GM15510 (cell line): ENCODE results near the gene NUP153.

Experiments used
- POLR2A ChIP-seq: IDR thresholded peaks from 3 replicates; pipeline ENCODE4 v1.6.1; 2011; ENCODE audit warnings: borderline replicate concordance; ENCODE audit not compliant: insufficient read length; ENCODE audit errors: extremely low read depth

NUP153 gene

GRCh38 chr6:17706580-17707370, at the start of gene NUP153:
Gene NUP153 (minus strand): TSS chr6:17706925. CDS start chr6:17706387, 538 bp downstream.
- TF ChIP-seq POLR2A, result peak; percentile 91

DNA sequence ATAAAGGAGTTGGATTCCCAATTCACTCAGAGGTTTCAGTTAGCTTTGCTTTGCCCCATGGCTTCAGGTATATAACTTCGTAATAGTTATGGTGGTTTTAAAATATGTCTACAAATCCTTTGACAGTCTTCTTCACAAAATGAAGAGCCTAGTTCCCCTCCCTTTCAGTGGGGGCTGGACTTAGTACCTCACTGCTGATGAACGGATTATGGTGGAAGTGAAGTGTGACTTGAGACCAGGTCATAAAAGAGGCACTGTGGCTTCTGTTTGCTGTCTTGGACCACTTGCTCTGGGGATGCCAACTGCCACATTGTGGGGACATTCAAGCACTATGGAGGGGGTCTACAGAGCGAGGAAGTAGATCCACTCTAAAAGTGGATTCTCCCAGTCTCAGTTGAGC, 47.5 kb upstream of the NUP153 start:
- TF ChIP-seq POLR2A, result no peak

GRCh38 chr6:17744019-17744756, 37.5 kb upstream of the NUP153 start:
- no peak for TF ChIP-seq POLR2A

- no peak for TF ChIP-seq POLR2A
These were observed 34.8 kb upstream of the NUP153 start for GRCh38 chr6:17741507-17741906.

- TF ChIP-seq POLR2A, result no peak
These were observed 34.0 kb upstream of the NUP153 start for GRCh38 chr6:17740559-17741220.

DNA sequence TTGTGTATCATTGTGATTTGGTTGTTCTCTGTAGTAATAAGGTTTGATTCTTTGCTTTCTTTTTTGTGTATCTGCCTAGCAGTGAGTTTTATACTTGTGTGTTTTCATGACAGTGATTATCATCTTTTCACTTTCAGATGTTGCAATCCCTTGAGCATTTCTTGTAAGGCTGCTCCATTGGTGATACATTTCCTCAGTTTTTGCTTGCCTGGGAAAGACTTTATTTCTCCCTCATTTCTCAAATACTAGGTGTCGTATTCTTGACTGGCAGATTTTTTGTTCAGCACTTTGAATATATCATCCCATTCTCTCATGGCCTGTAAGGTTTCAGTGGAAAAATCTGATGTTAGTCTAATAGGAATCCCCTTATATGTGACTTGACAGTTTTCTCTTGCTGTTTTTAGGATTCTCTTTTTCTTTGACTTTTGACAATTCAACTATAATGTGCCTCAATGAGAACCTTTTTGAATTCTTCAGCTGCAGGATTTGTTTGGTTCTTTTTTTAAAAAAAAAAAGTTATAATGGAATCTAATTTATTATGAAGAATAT, 31.1 kb upstream of the NUP153 start:
- no peak for TF ChIP-seq POLR2A

- TF ChIP-seq POLR2A, result no peak
These were observed 23.5 kb upstream of the NUP153 start for GRCh38 chr6:17730078-17730704.

DNA sequence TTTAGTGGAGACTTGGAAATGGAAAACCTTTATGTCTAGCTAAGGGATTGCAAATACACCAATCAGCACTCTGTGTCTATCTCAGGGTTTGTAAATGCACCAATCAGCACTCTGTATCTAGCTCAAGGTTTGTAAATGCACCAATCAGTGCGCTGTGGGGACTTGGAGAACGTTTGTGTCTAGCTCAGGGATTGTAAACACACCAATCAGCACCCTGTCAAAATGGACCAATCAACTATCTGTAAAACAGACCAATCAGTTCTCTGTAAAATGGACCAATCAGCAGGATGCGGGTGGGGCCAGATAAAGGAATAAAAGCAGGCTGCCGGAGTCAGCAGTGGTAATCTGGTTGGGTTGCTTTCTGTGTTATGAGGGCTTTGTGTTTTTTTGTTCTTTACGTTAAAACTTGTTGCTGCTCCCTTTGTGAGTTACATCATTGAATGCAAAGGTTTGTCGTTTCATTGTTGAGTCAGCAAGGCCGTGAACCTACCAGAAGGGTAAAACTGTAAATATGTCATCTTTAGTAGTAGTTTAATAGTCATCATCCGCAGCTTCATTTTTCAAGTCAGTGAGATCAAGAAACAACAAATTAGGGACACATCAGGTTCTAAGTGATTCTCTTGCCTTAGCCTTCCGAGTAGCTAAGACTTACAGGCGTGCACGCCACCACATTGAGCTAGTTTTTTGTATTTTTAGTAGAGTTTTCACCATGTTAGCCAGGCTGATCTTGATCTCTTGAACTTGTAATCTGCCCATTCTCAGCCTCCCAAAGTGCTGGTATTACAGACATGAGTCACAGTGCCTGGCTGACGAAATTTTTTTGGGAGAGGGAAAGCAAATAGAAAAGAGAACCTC, 22.7 kb upstream of the NUP153 start:
- no peak for TF ChIP-seq POLR2A

DNA sequence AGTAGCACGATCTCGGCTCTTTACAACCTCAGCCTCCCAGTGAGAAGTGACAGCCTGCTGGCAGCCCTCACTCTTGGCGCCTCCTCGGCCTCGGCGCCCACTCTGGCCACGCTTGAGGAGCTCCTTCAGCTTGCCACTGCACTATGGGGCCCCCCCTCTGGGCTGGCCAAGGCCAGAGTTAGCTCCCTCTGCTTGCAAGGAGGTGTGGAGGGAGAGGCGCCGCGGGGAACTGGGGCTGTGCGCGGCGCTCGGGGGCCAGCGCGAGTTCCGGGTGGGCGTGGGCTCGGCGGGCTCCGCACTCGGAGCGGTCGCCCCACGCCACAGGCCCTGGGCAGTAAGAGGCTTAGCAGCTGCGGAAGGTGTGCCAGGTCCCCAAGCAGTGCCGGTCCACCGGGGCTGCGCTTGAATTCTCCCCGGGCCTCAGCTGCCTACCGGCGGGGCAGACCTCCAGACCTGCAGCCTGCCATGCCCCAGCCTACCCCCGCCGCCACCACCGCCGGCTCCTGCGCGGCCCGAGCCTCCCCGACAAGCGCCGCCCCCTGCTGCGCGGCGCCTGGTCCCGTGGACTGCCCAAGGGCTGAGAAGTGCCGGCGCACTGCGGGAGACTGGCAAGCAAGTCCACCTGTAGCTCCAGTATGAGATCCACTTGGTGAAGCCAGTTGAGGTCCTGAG, 22.0 kb upstream of the NUP153 start:
- TF ChIP-seq POLR2A, result no peak

DNA sequence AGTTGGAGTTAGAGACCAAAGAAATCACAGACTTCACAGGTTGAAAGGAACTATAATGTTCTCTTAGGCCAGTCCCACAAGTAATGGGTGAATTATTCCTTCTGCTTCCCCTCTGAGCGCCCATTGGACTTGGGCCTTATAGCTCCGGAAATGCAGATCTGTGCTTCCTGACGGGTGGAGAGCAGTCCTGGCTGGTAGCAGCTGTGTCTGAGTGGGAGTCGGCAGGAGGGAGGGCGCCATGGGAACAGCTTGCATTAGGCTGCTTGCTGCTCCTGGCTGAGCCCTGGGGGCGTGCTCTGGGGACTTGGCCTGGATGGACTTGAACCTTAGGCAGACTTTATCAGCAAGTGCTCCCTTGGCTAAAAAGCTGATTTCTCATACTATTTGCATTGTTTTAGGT, 18.4 kb upstream of the NUP153 start:
- TF ChIP-seq POLR2A, result no peak

DNA sequence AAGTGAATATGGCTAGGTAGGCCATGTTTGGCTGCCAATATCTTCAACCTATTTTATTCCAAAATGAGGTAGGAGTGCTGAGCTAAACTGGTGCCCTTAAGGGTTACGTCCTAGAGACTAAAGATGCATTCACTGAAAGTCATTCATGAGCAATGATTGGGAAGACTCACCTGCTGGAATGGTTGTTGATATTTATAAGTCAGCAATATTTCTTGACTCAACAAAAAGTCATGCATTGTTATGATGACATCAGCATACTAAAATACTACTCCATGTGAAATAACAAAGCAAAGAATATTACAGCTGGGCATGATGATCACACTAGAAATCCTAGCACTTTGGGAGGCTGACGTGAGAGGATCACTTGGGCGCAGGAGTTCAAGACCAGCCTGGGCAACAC, 17.6 kb upstream of the NUP153 start:
- no peak for TF ChIP-seq POLR2A

DNA sequence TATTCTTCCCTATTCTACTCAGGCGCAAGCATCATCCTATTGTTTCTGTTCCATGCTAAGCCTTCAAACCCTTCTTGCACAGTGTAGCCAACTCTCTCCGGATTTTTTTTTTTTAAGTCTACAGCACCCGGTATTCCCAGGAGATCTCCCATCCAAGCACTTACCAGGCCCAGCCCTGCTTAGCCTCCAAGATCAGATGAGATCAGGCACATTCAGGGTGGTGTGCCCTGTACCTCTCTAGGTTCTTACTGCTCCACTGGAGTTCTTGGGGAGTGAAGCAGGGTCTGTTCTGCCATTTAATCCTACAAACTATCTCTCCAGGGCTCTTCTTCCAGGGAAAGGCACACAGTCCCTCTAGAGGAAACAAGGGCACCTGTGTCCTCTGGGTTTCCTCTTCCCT, 14.9 kb upstream of the NUP153 start:
- no peak for TF ChIP-seq POLR2A

- TF ChIP-seq POLR2A, result no peak
These were observed 12.8 kb upstream of the NUP153 start for GRCh38 chr6:17719323-17720041.
